ENCODE data around the gene SRGAP1.
"Not testable (repeated sequence)": the region's sequence is repeated elsewhere in the genome, so short reads cannot be mapped to it uniquely, and the experiment has no call there.

SRGAP1 gene

GRCh38 chr12:64105026-64105425, 260.5 kb downstream of the SRGAP1 start:
- H3K4me3 ChIP-seq (ENCODE audit: control insufficient read depth, low read depth, low read length): no peak overlapping the region
- no peak for TF ChIP-seq CTCF (IDR thresholded peaks at IDR 0.05; ENCODE audit: control insufficient read depth, insufficient read depth, low read depth, low read length, missing control alignments)
- DNase-seq (ENCODE audit: low read depth): no peak

GRCh38 chr12:64107776-64108175, 263.3 kb downstream of the SRGAP1 start:
- TF ChIP-seq CTCF (IDR thresholded peaks at IDR 0.05; ENCODE audit: control insufficient read depth, insufficient read depth, low read depth, low read length, missing control alignments): no peak
- no peak for DNase-seq (ENCODE audit: low read depth)
- no peak overlapping the region for H3K4me3 ChIP-seq (ENCODE audit: control insufficient read depth, low read depth, low read length)

GRCh38 chr12:64109706-64110105, 265.2 kb downstream of the SRGAP1 start:
- no peak for TF ChIP-seq CTCF (IDR thresholded peaks at IDR 0.05; ENCODE audit: control insufficient read depth, insufficient read depth, low read depth, low read length, missing control alignments)
- no peak for DNase-seq (ENCODE audit: low read depth)
- no peak overlapping the region for H3K4me3 ChIP-seq (ENCODE audit: control insufficient read depth, low read depth, low read length)

GRCh38 chr12:64110864-64111263, 266.4 kb downstream of the SRGAP1 start:
- no peak overlapping the region for H3K4me3 ChIP-seq (ENCODE audit: control insufficient read depth, low read depth, low read length)
- TF ChIP-seq CTCF (IDR thresholded peaks at IDR 0.05; ENCODE audit: control insufficient read depth, insufficient read depth, low read depth, low read length, missing control alignments): no peak
- DNase-seq (ENCODE audit: low read depth): no peak

GRCh38 chr12:64116969-64117368, 272.5 kb downstream of the SRGAP1 start:
- no peak for DNase-seq (ENCODE audit: low read depth)
- no peak overlapping the region for H3K4me3 ChIP-seq (ENCODE audit: control insufficient read depth, low read depth, low read length)
- TF ChIP-seq CTCF (IDR thresholded peaks at IDR 0.05; ENCODE audit: control insufficient read depth, insufficient read depth, low read depth, low read length, missing control alignments): no peak

GRCh38 chr12:64120568-64120967, 276.1 kb downstream of the SRGAP1 start:
- H3K4me3 ChIP-seq (ENCODE audit: control insufficient read depth, low read depth, low read length): no peak overlapping the region
- no peak for TF ChIP-seq CTCF (IDR thresholded peaks at IDR 0.05; ENCODE audit: control insufficient read depth, insufficient read depth, low read depth, low read length, missing control alignments)
- no peak for DNase-seq (ENCODE audit: low read depth)

GRCh38 chr12:64121086-64121485, 276.6 kb downstream of the SRGAP1 start:
- H3K4me3 ChIP-seq (ENCODE audit: control insufficient read depth, low read depth, low read length); DNase-seq (ENCODE audit: low read depth): not testable (repeated sequence)
